Measurements from ENCODE around the gene ORC3. TPM values are rescaled to one million over a fixed set of nuclear protein-coding genes. Genes with fewer than 3 reads are reported as not detected.

The ORC3 gene
- total RNA-seq, 4 donors from 2014 or later, result 11.2 to 24.8 (median 16.9) TPM

DNA sequence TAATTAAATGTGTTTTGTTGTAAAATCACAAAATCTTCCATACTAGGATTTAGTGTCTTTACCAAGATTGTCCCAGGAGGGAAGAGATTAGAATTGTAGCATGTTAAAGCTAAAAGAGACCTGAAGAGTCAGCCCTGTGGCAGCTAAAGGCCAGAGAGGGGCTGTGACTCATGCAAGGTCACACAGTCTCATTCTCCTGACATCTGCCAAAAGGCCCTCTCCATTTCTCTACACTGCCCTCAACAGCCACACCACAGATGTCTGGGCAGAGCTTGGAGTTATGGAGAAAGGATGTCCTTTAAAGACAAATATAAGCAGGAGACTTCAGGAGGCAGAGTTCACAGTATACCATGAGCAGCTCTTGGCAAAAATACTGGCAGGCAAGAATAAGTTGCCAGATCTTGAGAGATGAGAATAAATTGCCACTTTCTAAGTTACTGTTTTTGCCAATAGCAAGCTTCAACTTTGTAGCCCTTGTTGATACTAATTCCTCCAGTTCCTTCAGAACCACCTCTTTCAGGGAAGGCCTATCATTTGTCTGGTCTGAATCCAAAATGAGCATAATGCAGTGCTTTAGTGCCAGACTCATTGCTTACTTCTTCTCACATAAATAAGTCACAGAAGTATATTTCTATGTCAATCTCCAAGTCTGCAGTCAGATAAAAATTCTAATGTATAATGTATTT, 70.4 kb downstream of the ORC3 start:
- H3K36me3 ChIP-seq, result peaks cover 0 to 5% (median 0%) of the 10 kb centered on the region in 3 donors
- no peak for TF ChIP-seq POLR2A (IDR thresholded peaks at IDR 0.05)
- TF ChIP-seq, protein P1, sequence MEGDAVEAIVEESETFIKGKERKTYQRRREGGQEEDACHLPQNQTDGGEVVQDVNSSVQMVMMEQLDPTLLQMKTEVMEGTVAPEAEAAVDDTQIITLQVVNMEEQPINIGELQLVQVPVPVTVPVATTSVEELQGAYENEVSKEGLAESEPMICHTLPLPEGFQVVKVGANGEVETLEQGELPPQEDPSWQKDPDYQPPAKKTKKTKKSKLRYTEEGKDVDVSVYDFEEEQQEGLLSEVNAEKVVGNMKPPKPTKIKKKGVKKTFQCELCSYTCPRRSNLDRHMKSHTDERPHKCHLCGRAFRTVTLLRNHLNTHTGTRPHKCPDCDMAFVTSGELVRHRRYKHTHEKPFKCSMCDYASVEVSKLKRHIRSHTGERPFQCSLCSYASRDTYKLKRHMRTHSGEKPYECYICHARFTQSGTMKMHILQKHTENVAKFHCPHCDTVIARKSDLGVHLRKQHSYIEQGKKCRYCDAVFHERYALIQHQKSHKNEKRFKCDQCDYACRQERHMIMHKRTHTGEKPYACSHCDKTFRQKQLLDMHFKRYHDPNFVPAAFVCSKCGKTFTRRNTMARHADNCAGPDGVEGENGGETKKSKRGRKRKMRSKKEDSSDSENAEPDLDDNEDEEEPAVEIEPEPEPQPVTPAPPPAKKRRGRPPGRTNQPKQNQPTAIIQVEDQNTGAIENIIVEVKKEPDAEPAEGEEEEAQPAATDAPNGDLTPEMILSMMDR (IDR thresholded peaks at IDR 0.05), result no peak
- no peaks in the 10 kb centered on the region for H3K9me3 ChIP-seq
- DNase-seq, result no peak
- H3K27ac ChIP-seq, result no peak overlapping the region
- H3K4me3 ChIP-seq, result no peak overlapping the region
- no peaks in the 10 kb centered on the region for H3K4me1 ChIP-seq
- no peaks in the 10 kb centered on the region for H3K27me3 ChIP-seq

DNA sequence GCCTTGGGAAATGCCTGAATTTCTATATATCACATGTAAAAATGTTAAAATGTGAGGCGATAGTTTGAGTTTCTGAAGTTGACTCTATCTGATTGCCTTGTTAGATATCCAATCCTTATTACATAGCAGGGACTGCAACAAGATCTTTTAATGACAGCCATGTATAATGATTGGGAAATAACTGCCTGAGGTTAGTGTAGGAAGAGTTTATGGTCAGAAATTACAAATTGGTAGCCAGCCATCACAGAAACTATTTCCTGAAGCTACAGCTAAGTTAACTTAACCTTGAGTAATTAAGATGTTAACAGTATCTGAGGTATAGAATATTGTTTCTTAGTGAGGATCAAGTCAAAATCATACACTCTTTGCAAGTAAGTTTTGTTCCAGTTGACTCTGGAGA, 71.1 kb downstream of the ORC3 start:
- Histone ChIP-seq H3K4me1 (no peaks in the 10 kb centered on the region), H3K4me3 (no peak overlapping the region), H3K27ac (no peak overlapping the region), H3K27me3 (no peaks in the 10 kb centered on the region), H3K9me3 (no peaks in the 10 kb centered on the region), H3K36me3 (peaks cover 0 to 5% (median 0%) of the 10 kb centered on the region in 3 donors)
- no peak for DNase-seq
- no peak for TF ChIP-seq POLR2A (IDR thresholded peaks at IDR 0.05)
- TF ChIP-seq, protein P1 (IDR thresholded peaks at IDR 0.05), result no peak

DNA sequence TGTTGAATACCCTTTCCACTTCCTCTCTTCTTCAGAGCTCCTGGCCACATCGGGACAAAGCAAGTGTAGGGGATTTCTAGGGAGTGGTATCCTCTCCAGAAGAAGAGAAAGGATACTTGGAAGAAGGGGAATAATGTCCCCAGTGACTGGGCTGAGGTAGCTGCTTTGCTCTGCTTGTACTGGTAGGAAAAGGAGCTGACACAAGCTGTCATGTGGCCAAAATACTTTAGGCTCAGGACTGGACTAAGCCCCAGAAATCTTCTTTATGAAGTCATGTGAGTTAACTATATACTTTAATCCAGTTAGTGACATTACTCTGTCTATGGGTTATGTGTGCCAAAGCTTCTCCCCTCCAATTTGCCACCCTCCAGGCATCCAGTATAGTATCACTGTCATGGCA, 71.6 kb downstream of the ORC3 start:
- peaks cover 0 to 5% (median 0%) of the 10 kb centered on the region in 3 donors for H3K36me3 ChIP-seq
- H3K4me1 ChIP-seq, result no peaks in the 10 kb centered on the region
- no peak overlapping the region for H3K4me3 ChIP-seq
- H3K27ac ChIP-seq, result no peak overlapping the region
- TF ChIP-seq, protein P1 (IDR thresholded peaks at IDR 0.05), result no peak
- no peak for TF ChIP-seq POLR2A (IDR thresholded peaks at IDR 0.05)
- no peaks in the 10 kb centered on the region for H3K27me3 ChIP-seq
- H3K9me3 ChIP-seq, result no peaks in the 10 kb centered on the region
- DNase-seq, result no peak

DNA sequence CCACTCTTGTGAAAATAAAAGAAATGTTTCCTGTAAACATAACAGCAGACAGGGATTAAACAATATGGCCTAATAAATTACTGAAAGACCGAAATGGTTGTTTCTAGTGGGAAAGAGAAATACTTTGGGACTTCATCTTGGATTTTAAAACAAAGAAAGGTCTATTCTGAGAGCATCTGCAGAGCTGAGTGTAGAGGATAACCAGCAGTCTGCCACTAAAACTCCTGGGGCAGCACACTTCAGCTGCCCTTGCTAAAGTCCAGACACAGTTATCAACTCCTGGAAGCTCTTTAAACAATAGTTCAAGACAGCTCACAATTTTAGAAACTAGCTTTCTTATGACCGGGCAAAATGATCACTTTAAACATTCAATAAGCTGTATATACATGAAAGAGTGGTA, 73.5 kb downstream of the ORC3 start:
- no peak for DNase-seq
- no peaks in the 10 kb centered on the region for H3K4me1 ChIP-seq
- TF ChIP-seq POLR2A (IDR thresholded peaks at IDR 0.05), result no peak
- TF ChIP-seq, protein P1 (IDR thresholded peaks at IDR 0.05), result no peak
- peaks cover 0 to 8% (median 0%) of the 10 kb centered on the region in 3 donors for H3K36me3 ChIP-seq
- no peak overlapping the region for H3K4me3 ChIP-seq
- H3K9me3 ChIP-seq, result no peaks in the 10 kb centered on the region
- no peak overlapping the region for H3K27ac ChIP-seq
- H3K27me3 ChIP-seq, result no peaks in the 10 kb centered on the region

DNA sequence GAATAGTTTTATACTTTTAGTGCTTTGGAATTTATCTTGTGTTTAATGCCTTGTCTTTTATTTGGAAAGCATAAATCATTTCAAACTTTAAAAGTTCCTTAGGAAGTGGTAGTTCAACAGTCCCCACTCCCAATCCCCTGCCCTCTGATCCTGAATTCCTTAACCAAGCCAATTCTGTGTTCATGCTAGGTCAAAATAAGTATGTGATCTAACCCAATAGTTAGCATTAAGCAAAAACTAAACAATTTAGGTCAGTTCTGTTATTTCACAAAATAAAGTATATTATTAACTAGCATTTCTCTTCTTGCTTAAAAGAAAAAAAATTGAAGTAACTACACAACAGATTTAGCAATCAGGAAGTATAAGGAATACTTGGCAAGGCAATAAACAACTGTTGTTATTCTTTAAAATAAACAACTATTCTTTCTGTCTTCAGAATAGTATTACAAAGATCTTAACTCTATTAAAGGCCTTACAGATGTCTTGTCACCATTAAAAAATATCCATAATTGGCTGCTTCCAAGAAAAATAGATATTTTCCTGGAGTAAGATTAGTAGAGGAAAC, 75.1 kb downstream of the ORC3 start:
- Histone ChIP-seq H3K36me3 (peaks cover 0 to 8% (median 0%) of the 10 kb centered on the region in 3 donors), H3K4me1 (no peaks in the 10 kb centered on the region), H3K9me3 (no peaks in the 10 kb centered on the region), H3K27me3 (no peaks in the 10 kb centered on the region), H3K27ac (no peak overlapping the region), H3K4me3 (no peak overlapping the region)
- no peak for DNase-seq
- no peak for TF ChIP-seq POLR2A (IDR thresholded peaks at IDR 0.05)
- TF ChIP-seq, protein P1 (IDR thresholded peaks at IDR 0.05), result no peak

All from Peyer's patch (tissue), 4 donors.